HL-60 (cell line): ENCODE measurements around the gene SYNPO2.

Source experiments
- DNase-seq, 2 experiments: peaks; one replicate each; pipeline ENCODE4 v3.0.0-alpha.2; 2010 to 2020; ENCODE audit warnings: low read depth in 1 of 2, low spot score in 1 of 2
- H3K27ac ChIP-seq: fragments of 250-450 bp; sonication (Bioruptor Pico); replicated peaks from 2 replicates; pipeline ENCODE4 v1.5.1; 2020; ENCODE audit warnings: mild to moderate bottlenecking, moderate library complexity
- H3K27me3 ChIP-seq: fragments of 250-450 bp; sonication (Bioruptor Pico); 2 replicates; pipeline ENCODE4 v1.5.1; 2021; ENCODE audit warnings: mild to moderate bottlenecking, moderate library complexity; ENCODE audit not compliant: insufficient read depth, poor library complexity, severe bottlenecking
- H3K4me3 ChIP-seq: replicated peaks from 2 replicates; pipeline ENCODE4 v1.5.1; 2011; ENCODE audit warnings: mild to moderate bottlenecking, control low read depth, low read length; ENCODE audit not compliant: insufficient read depth
- CTCF ChIP-seq: IDR thresholded peaks from one replicate; pipeline ENCODE4 v1.5.1; 2011; ENCODE audit warnings: low read length, control low read depth, inconsistent platforms; ENCODE audit not compliant: insufficient read depth
- GABPA ChIP-seq: IDR thresholded peaks from 2 replicates; pipeline ENCODE4 v1.6.1; 2012; ENCODE audit warnings: low read depth
- POLR2AphosphoS5 ChIP-seq: IDR thresholded peaks from 2 replicates; pipeline ENCODE4 v1.6.1; 2012; ENCODE audit warnings: low read depth
- REST ChIP-seq: IDR thresholded peaks from 2 replicates; pipeline ENCODE4 v1.6.1; 2012; ENCODE audit warnings: low read depth; ENCODE audit not compliant: insufficient replicate concordance
- SPI1 ChIP-seq: IDR thresholded peaks from 2 replicates; pipeline ENCODE4 v1.6.1; 2012; ENCODE audit warnings: low read depth, mild to moderate bottlenecking, borderline replicate concordance

SYNPO2 gene

GRCh38 chr4:118941799-118942198 is 53.1 kb downstream of the SYNPO2 start:
- no peak overlapping the region for H3K4me3 ChIP-seq
- H3K27me3 ChIP-seq, result no peaks in the 10 kb centered on the region
- H3K27ac ChIP-seq, result peak overlapping the region; percentile 78
- DNase-seq, result peak in 1 of 2 experiments; percentile 20
- TF ChIP-seq SPI1 (peak; percentile 73; the same call in 1 of the 2 replicates), POLR2AphosphoS5 (no peak)

- peak; percentile 83 to 93 for DNase-seq
These were observed 53.8 kb downstream of the SYNPO2 start for GRCh38 chr4:118942465-118942864.

GRCh38 chr4:118947095-118947494 is 58.4 kb downstream of the SYNPO2 start:
- TF ChIP-seq REST (no peak), CTCF (no peak), GABPA (no peak), SPI1 (no peak), POLR2AphosphoS5 (no peak)
- no peak for DNase-seq
- no peak overlapping the region for H3K27ac ChIP-seq
- H3K27me3 ChIP-seq, result no peaks in the 10 kb centered on the region
- no peak overlapping the region for H3K4me3 ChIP-seq

More at GRCh38 chr4:118942465-118942864, 53.8 kb downstream of the SYNPO2 start:
- H3K4me3 ChIP-seq, result no peak overlapping the region
- no peaks in the 10 kb centered on the region for H3K27me3 ChIP-seq
- H3K27ac ChIP-seq, result peak overlapping the region; percentile 78
- TF ChIP-seq POLR2AphosphoS5 (peak; percentile 38; the same call in 1 of the 2 replicates), SPI1 (no peak)

- Histone ChIP-seq H3K4me3 (no peak overlapping the region), H3K27me3 (no peaks in the 10 kb centered on the region), H3K27ac (no peak overlapping the region)
- DNase-seq, result no peak
- TF ChIP-seq CTCF (no peak), POLR2AphosphoS5 (no peak), SPI1 (no peak), GABPA (no peak)
These were observed 60.0 kb downstream of the SYNPO2 start for GRCh38 chr4:118948545-118949144.

- Histone ChIP-seq H3K27me3 (no peaks in the 10 kb centered on the region), H3K27ac (no peak overlapping the region), H3K4me3 (no peak overlapping the region)
- no peak for TF ChIP-seq GABPA
- no peak for TF ChIP-seq REST
- no peak for TF ChIP-seq SPI1
- no peak for TF ChIP-seq CTCF
- no peak for TF ChIP-seq POLR2AphosphoS5
- peak in 1 of 2 experiments; percentile 57 for DNase-seq
These were observed 61.6 kb downstream of the SYNPO2 start for GRCh38 chr4:118950224-118950623.
